GM11168 (cell line): Measurements from ENCODE around the gene COA1.
"Not testable (repeated sequence)": the region's sequence is repeated elsewhere in the genome, so short reads cannot be mapped to it uniquely, and the experiment has no call there.

ENCODE experiments used
- in situ Hi-C: fragments of 300-500 bp; cut with MboI; formaldehyde crosslinking; loops from one replicate; pipeline ENCODE4 v1.12.0; 2022; ENCODE audit warnings: low sequenced_read_pairs; ENCODE audit not compliant: unreplicated experiment

Gene COA1

DNA sequence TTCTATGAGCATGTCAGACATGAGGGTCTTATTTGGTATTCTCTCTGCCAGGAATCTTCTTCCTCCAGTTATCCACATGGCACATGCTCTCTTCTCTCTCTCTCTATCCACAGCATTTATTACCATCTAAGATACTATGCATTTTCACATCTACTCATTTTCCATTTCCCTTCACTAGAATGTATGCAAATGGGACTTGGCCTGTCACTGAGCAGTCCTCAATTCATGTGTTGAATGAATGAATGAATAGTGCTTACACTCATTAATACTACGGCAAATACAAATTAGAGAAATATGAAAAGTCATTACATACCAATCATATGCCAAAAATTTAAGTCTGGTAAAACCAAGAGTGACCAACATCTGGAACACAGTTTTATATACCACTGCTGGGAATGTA is 34.0 kb downstream of the COA1 start:
- in situ Hi-C loops, result no loop called here

DNA sequence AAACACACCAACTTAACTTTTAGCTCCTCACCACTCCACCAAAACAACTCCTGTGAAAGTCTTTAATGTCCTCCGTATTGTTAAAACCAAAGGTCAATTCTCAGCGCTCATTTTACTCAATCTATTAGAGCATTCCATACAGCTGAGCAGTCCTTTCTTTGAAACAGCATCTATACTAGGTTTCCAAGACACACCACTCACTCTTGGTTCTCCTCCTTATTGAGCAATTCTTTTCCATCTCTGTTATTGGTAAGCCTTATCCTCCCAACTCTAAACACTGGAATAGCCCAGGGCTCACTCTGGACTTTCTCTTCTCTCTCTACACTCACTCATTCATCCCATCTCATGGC is 34.9 kb downstream of the COA1 start:
- in situ Hi-C loops, result no loop called here

DNA sequence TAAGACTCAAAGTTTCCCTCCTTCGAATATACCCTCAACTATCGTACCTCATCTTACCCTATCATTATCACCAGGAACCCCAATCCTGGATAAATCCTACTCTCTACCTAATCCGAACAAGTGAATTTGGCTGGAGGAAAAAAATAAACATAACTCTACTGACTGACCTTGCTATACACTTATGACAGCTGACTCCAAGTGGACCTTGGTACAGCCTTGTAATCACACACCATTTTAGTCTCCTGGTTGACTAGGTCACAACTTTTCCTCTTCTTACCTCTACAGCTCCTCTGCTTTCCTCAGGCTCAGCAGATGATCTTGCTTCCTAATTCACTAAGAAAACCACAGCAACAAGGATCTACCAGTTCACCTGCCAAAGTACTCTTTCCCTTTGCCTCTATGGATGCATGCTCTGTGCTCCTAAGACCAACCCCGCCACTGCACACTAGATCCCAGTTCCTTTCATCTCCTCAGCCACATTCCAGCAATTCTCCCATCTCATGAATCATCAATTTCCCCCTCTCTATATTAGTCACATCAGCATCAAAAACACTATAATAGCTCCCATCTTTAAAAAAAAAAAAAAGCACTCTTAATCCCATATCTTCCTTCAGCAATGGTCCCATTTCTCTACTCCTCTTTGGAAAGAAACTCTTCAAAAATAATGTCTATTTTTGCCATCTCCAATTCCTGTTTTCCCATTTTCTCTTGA is 35.5 kb downstream of the COA1 start:
- in situ Hi-C loops, result no loop called here

GRCh38 chr7:43692582-43693373 is 36.5 kb downstream of the COA1 start:
- in situ Hi-C loops, result no loop called here

- in situ Hi-C loops, result no loop called here
Observed at GRCh38 chr7:43691611-43692010, 37.7 kb downstream of the COA1 start.

DNA sequence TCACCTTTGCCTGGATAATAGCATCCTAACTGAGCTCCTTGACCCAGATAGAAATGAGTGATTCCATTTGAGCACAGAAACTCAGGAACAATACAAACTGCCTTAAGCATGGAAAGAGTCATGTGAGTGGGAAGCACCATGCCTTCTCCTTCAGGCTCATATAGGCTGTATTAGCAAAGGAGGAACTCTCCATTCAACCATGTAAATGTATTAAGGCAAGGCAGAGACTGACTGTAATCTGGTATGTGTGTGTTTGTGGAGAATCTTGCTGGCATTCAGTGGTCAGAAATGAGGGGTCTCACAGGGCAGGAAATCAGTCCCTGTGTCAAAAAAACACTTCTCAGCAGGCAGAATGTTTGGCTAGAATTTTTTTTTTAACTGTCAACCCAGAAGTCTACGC is 40.2 kb downstream of the COA1 start:
- in situ Hi-C loops, result no loop called here

- in situ Hi-C loops, result not testable (repeated sequence)
Observed at GRCh38 chr7:43687866-43688265, 41.5 kb downstream of the COA1 start.

DNA sequence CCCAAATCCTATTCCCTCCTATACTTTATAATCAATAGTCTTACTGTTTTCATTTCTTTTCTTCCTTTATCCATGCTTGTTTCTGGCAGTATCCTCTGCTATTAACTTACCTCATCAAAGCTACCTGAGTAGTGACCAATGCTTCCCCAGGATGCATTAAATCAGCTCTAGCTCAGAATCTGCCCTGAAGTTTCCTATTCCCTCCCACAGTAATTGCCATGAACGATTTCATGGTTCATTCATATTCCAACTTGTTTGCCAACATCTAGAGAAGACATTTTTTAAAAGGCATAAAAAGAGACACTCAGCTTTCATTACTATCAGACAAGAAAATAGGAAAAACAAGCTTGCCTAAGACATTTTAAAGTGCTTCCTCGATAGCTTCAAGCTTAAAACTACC is 42.3 kb downstream of the COA1 start:
- in situ Hi-C loops, result no loop called here

DNA sequence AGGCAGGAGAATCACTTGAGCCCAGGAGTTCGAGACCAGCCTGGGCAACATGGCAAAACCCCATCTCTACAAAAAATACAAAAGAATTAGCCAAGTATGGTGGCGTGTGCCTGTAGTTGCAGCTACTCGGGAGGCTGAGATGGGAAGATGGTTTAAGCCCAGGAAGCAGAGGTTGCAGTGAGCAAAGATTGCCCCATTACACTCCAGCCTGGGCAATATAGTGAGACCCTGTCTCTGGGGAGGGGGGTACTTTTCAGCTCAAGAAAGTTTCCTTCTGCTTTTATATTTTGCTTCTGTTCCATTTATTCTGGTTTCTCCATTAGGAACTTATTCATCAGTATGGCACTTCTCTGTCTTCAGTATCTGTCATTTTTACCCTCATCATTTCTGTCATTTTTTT is 48.6 kb downstream of the COA1 start:
- in situ Hi-C loops, result no loop called here

- in situ Hi-C loops, result no loop called here
Observed at GRCh38 chr7:43679210-43680068, 49.9 kb downstream of the COA1 start.

DNA sequence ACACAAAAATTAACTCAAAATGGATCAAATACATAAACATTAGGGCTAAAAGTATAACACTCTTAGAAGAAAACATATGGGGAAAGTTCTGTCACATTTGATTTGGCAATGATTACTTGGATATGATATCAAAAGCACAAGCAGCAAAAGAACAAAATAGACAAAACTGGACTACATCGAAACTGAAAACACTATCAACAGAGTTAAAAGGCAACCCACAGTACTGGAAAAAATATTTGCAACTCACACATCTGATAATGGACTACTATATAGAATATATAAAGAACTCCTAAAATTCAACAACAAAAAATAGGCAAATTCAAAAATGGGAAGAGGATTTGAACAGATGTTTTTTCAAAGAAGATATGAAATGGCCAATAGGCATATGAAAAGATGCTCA is 51.0 kb downstream of the COA1 start:
- in situ Hi-C loops, result no loop called here

- in situ Hi-C loops, result no loop called here
Observed at GRCh38 chr7:43677864-43678263, 51.5 kb downstream of the COA1 start.

DNA sequence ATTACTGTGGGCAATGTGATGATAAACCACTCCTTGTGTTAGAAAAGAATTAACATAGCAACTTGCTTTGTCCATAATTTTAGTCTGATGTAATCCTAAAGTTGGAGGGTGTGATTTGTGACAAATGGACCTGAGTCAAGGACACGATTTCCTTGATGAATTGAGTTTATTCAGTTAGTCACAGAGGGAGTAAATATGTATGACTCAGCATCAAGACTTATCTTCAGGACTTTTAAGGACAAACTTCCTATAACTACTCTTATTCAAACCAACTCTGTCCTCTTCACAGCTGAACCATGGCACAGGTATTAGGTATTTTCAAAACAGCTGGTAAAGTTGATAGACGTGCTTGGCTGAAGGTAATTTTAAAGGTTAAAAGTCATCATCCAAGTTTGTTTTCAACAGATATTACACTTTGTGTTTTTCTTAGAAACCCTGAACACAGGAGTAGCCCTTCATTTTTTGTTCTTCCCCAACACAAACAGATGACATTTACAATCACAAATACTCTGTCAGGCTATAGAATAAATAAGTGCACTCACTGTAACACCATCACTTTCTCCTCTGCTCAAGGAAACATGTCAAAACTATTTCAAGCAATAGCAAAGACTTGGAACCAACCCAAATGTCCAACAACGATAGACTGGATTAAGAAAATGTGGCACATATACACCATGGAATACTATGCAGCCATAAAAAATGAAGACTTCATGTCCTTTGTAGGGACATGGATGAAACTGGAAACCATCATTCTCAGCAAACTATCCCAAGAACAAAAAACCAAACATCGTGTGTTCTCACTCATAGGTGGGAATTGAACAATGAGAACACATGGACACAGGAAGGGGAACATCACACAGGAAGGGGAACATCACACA is 54.5 kb downstream of the COA1 start:
- in situ Hi-C loops, result no loop called here

GRCh38 chr7:43673243-43673976 is 55.9 kb downstream of the COA1 start:
- in situ Hi-C loops, result not testable (repeated sequence)

- in situ Hi-C loops, result no loop called here
Observed at GRCh38 chr7:43671521-43671920, 57.8 kb downstream of the COA1 start.

- in situ Hi-C loops, result no loop called here
Observed at GRCh38 chr7:43669286-43670081, 59.8 kb downstream of the COA1 start.

GRCh38 chr7:43668035-43668434 is 61.3 kb downstream of the COA1 start:
- in situ Hi-C loops, result no loop called here

GRCh38 chr7:43666938-43667337 is 62.4 kb downstream of the COA1 start:
- in situ Hi-C loops, result no loop called here

DNA sequence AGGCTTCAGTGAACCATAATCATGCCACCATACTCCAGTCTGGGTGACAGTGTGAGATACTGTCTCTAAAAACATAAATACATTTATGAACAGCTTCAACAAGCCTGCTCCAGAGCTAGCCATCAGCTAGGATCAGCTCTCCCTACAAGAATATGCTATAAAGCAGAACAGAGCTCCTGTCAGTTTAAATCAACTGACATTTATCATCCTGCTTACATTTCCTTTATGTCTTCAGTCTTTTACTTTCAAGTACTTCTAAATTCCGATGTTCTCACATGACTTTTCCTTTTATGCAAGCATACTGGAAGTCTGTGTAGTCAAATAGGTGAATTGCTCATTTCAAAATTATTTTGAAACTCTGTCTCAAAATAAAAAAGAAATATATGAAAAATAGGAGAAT is 64.6 kb downstream of the COA1 start:
- in situ Hi-C loops, result no loop called here
